Stimulated activated effector memory CD8-positive, alpha-beta T cell treated with anti-CD3 and anti-CD28 coated beads, Interleukin-12 subunit alpha, Interleukin-12 subunit beta, amount 100 ng/mL, for 72 hours (primary cell): Measurements from ENCODE around the gene VPS9D1.
A peak's percentile ranks its signal among the peaks of the same experiment; 100 is the strongest.

Source experiments
- ATAC-seq: fragments of 150-1000 bp; cut with Tn5 transposase; 2 replicates; pipeline ENCODE4 v1.10.0; 2021
- DNase-seq, 2 donors: peaks; one replicate each; pipeline ENCODE4 v3.0.0; 2021 to 2022; ENCODE audit warnings: low spot score in 2 of 2
- H3K27ac Mint-ChIP-seq: one replicate; pipeline ENCODE4 v1.8.0; 2022; ENCODE audit warnings: mild to moderate bottlenecking, mixed read lengths
- H3K36me3 Mint-ChIP-seq: one replicate; pipeline ENCODE4 v1.8.0; 2022; ENCODE audit warnings: mild to moderate bottlenecking, mixed read lengths
- H3K4me1 Mint-ChIP-seq: one replicate; pipeline ENCODE4 v1.8.0; 2022; ENCODE audit warnings: mixed read lengths
- H3K4me3 Mint-ChIP-seq: one replicate; pipeline ENCODE4 v1.8.0; 2022; ENCODE audit warnings: mild to moderate bottlenecking, mixed read lengths
- H3K9me3 Mint-ChIP-seq: one replicate; pipeline ENCODE4 v1.8.0; 2022; ENCODE audit warnings: mixed read lengths

VPS9D1 gene

DNA sequence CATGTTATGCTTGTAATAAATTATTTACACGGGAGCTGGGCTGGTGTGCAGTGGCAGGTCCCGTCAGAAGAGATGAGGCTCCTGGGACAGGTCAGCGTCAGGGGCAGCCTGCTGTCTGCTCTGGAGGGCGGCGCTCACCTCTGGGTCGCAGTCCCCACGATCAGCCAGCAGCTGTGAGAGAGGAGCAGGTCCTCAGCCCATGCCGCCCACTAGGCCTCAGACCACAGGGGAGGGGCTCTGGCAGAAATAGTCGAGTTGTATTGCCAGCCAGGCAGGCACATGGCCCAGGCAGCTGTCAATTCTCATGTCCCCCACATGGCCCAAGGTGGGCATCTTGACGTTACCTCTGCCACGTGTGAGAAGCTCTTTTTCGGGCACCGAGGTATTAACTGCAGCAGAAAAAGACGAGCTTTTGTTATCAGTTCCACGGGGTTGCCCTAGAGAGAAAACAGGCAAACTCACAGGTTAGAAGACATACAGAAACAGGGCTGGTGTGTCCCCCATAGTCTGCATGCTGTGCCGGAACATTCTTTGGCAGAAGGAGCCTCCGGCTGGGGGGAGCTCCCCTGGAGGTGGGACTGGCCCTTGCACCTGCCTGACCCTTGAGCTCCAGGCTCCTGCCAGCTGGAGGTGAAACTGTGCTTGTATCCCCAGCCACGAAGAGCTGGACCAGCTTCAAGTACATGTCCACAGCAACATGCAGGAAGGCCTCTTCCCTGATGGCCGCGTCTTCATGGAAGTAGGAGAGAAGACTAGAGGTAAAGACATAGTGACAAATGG is 18.0 kb upstream of the VPS9D1 start:
- Mint-ChIP-seq H3K4me3 (no peak overlapping the region), H3K4me1 (peaks cover 40% of the 10 kb centered on the region), H3K27ac (peak overlapping the region; percentile 32), H3K36me3 (peaks cover 100% of the 10 kb centered on the region), H3K9me3 (no peaks in the 10 kb centered on the region)
- no peak for DNase-seq
- no peak for ATAC-seq

DNA sequence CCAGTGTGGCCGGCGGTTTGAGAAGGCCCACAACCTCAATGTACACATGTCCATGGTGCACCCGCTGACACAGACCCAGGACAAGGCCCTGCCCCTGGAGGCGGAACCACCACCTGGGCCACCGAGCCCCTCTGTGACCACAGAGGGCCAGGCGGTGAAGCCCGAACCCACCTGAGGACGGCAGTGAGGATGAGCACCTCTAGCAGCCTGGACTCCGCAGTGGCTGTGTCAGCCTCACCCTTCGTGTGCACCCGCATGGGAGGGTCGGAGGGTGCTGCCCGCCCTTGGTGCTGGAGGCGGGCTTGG is 17.3 kb upstream of the VPS9D1 start:
- Mint-ChIP-seq H3K36me3 (peaks cover 100% of the 10 kb centered on the region), H3K4me1 (peaks cover 44% of the 10 kb centered on the region), H3K27ac (peak overlapping the region; percentile 84), H3K4me3 (no peak overlapping the region), H3K9me3 (no peaks in the 10 kb centered on the region)
- no peak for ATAC-seq
- no peak for DNase-seq

DNA sequence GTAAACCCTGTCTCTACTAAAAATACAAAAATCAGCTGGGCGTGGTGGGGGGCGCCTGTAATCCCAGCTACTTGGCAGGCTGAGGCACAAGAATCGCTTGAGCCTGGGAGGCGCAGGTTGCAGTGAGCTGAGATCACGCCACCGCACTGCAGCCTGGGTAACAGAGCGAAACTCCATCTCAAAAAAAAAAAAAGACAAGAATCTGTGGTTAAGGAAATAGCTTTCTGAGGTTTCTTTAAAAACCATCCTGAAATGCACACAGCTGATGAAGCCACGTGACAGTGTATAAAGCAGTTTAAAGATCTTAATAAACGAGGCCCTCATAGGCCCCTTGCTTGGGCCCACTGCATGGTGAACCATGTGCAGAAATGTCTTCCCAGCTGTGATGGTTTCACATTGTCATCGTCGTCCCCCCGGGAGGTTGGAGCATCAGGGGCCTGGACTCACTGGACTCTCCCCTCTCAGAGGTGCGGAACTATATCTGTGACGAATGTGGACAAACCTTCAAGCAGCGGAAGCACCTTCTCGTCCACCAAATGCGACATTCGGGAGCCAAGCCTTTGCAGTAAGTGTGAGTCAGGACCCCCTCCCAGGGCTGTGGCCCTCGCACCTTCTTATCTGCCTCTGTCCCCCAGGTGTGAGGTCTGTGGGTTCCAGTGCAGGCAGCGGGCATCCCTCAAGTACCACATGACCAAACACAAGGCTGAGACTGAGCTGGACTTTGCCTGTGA is 16.8 kb upstream of the VPS9D1 start:
- H3K4me1 Mint-ChIP-seq: peaks cover 45% of the 10 kb centered on the region
- peak; percentile 67 for ATAC-seq
- no peak overlapping the region for H3K4me3 Mint-ChIP-seq
- peaks cover 100% of the 10 kb centered on the region for H3K36me3 Mint-ChIP-seq
- no peaks in the 10 kb centered on the region for H3K9me3 Mint-ChIP-seq
- peak overlapping the region; percentile 84 for H3K27ac Mint-ChIP-seq
- DNase-seq: no peak

DNA sequence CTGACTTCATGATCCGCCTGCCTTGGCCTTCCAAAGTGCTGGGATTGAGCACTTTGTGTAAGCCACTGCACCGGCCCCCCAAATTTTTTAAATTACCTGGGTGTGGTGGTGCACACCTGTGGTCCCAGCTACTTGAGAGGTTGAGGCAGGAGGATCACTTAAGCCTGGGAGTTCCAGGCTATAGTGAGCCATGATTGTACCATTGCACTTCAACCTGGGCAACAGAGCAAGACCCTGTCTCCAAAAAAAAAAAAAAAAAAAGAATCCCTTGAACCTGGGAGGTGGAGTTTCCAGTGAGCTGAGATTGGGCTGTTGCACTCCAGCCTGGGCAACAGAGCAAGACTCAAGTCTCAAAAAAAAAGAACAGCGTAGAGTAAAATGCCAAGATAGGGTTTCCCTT is 15.9 kb upstream of the VPS9D1 start:
- Mint-ChIP-seq H3K4me1 (peaks cover 53% of the 10 kb centered on the region), H3K36me3 (peaks cover 100% of the 10 kb centered on the region), H3K27ac (peak overlapping the region; percentile 84), H3K9me3 (no peaks in the 10 kb centered on the region), H3K4me3 (no peak overlapping the region)
- no peak for ATAC-seq
- no peak for DNase-seq

DNA sequence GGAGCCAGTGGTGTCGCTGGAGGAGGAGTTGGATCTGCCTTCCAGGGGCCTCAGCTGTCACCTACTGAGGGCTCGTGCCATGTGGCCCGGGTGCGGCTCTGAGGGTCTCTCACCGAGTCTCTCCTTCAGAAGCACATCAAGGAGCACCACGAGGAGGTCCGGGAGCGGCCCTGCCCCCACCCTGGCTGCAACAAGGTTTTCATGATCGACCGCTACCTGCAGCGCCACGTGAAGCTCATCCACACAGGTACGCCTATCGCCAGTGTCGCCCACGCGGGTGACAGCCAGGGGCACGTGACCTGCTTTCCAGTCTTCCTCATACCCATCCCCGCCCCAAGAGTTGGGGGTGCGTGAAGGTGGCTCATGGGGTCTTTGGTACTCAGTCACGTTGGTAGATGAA is 13.1 kb upstream of the VPS9D1 start:
- Mint-ChIP-seq H3K4me3 (no peak overlapping the region), H3K9me3 (no peaks in the 10 kb centered on the region), H3K36me3 (peaks cover 100% of the 10 kb centered on the region), H3K4me1 (peaks cover 60% of the 10 kb centered on the region), H3K27ac (no peak overlapping the region)
- no peak for ATAC-seq
- DNase-seq: no peak

DNA sequence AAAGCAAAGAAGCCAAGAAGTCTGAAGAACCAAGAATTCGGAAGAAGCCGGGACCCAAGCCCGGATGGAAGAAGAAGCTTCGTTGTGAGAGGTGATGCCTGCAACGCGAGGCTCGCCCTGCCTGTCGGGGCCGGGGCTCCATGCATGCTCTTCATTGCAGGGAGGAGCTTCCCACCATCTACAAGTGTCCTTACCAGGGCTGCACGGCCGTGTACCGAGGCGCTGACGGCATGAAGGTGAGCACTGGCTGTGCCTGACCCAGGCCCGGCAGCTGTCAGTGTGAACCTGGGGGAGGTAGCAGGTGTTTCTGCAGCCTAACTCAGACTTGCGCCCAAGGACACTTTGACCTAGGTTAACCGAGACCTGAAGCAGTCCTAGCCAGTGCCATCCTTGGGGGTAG is 12.6 kb upstream of the VPS9D1 start:
- peak overlapping the region; percentile 88 for H3K27ac Mint-ChIP-seq
- H3K4me1 Mint-ChIP-seq: peaks cover 58% of the 10 kb centered on the region
- no peaks in the 10 kb centered on the region for H3K9me3 Mint-ChIP-seq
- peaks cover 100% of the 10 kb centered on the region for H3K36me3 Mint-ChIP-seq
- no peak overlapping the region for H3K4me3 Mint-ChIP-seq
- ATAC-seq (no peak), DNase-seq (no peak)

DNA sequence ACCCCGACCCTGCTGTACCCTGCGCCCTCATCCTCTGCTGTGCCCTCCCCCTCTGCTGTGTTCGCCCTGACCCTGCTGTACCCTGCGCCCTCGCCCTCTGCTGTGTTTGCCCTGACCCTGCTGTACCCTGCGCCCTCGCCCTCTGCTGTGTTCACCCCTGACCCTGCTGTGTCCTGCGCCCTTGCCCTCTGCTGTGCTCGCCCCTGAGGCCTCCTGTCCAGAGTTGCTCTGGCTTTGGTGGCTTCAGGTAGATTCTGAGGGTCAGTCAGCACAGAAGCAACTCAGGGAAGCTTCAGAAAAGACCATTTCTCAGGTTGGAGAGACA is 12.2 kb upstream of the VPS9D1 start:
- ATAC-seq: no peak
- no peak for DNase-seq
- Mint-ChIP-seq H3K27ac (peak overlapping the region; percentile 88), H3K4me1 (peaks cover 56% of the 10 kb centered on the region), H3K9me3 (no peaks in the 10 kb centered on the region), H3K4me3 (no peak overlapping the region), H3K36me3 (peaks cover 100% of the 10 kb centered on the region)

DNA sequence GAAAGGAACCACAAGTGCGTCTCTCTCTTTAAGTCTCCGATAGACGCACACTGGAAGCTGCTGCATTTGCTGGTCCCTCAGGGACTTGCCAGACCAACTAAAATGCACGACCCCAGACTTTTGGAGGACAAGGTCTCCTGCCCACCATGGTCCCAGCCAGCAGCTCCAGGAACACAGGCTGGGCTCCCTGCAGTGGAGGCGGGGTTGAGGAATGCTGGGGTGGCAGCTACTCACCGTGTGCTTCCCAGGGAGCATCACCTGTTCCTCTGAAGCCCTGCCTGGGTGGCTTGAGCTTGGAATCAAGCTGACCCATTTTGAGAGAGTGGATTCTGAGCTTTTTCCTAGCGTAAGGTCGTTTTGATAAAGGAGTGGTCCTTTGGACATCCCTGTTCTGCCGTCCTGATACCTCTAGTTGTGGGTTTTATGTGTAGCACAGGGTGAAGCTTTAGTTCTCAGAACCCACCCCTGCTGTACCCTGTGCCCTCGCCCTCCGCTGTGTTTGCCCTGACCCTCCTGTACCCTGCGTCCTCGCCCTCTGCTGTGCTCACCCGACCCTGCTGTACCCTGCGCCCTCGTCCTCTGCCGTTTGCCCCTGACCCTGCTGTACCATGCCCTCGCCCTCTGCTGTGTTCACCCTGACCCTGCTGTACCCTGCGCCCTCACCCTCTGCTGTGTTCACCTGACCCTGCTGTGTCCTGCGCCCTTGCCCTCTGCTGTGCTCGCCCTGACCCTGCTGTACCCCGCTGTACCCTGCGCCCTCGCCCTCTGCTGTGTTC is 11.6 kb upstream of the VPS9D1 start:
- no peak for DNase-seq
- ATAC-seq: no peak
- Mint-ChIP-seq H3K27ac (peak overlapping the region; percentile 88), H3K36me3 (peaks cover 100% of the 10 kb centered on the region), H3K4me3 (no peak overlapping the region), H3K9me3 (no peaks in the 10 kb centered on the region), H3K4me1 (peaks cover 56% of the 10 kb centered on the region)

DNA sequence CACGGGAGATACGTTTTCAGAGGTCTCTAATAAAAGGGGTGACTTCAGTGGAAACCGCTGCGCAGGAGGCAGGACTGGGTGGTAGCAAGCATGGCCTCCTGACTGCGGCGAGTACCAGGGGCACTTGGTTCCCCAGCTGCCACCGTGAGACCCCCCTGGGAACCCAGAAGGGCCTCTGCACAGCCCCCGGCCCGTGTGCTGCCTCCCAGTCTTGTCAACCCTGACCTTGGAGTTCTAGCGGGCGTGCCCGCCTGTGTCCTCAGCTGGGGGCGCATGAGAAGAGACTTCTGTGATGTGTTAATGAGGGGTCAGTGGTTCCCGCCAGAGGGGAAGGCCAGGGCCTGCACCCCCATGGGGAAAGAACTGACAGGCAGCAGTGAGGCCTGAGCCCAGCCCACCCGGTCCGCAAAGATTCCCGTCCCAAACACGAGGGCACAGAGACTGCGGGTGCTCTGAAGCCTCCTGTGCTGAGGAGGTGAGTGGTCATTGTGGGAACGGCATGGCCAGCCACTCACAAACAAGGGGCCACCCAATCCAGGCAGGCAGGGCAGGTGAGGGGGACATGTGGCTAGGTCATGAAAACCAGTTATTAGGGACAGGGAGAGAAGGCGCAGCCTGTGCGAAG is 10.0 kb upstream of the VPS9D1 start:
- Mint-ChIP-seq H3K4me1 (peaks cover 55% of the 10 kb centered on the region), H3K36me3 (peaks cover 100% of the 10 kb centered on the region), H3K27ac (peak overlapping the region; percentile 29), H3K4me3 (no peak overlapping the region), H3K9me3 (no peaks in the 10 kb centered on the region)
- DNase-seq (no peak), ATAC-seq (no peak)

DNA sequence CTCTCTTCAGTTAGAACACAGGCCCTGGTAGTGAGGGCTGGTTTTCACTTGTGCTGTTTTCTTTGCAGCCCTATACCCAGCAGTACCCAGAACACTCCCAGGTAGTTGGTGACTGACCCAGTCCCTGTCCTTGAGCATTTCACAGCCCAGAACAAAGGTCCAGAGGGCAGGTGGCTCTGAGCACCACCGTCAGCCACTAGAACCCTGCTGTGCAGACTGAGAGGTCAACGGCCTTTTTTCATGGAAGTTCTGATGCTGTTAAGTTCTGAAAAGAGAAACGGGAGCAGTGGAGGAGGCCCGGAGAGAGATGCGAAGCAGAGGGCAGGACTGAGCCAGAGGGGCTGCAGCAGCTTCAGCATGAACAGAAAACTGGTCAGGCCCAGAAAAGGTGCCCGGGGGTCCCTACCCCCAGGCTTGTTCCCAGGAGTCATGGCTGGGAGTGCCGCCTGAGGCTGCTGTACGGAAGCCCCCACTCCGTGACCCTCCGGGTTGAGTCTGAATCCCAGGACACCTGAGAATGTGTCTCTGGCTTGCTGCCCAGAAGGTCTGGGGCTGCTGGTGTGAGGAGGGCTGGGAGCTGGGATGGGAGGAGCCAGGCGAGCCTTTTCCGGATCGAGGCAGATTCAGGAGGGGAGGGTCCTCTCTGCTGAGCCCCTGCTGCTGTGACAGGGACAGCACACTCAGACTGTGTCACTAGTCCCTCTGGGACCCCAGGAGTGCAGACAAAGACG is 9.3 kb upstream of the VPS9D1 start:
- H3K9me3 Mint-ChIP-seq: no peaks in the 10 kb centered on the region
- H3K4me1 Mint-ChIP-seq: peaks cover 55% of the 10 kb centered on the region
- no peak overlapping the region for H3K4me3 Mint-ChIP-seq
- ATAC-seq (no peak), DNase-seq (no peak)
- peak overlapping the region; percentile 29 for H3K27ac Mint-ChIP-seq
- peaks cover 100% of the 10 kb centered on the region for H3K36me3 Mint-ChIP-seq

DNA sequence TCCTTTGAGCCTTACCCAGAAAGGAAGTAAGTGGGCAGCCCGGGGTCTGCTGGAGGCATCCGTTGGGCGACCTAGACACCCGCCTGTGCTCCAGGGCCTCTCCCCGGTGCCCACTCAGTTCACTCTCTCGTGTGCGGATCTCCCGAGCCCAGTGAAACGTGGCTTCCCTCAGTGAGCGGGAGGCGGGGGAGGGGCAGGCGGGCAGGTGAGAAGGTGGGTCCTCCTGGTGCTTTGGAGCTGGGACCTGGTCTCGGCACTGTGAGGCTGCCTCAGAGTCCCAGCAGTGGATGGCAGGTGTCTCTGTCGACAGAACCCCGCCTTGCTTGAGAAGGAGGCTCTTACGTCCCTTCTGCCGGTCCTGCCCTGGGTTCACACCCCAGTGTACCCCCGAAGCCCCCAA is 8.6 kb upstream of the VPS9D1 start:
- DNase-seq: no peak
- Mint-ChIP-seq H3K4me3 (no peak overlapping the region), H3K9me3 (no peaks in the 10 kb centered on the region), H3K4me1 (peaks cover 55% of the 10 kb centered on the region), H3K27ac (peak overlapping the region; percentile 29), H3K36me3 (peaks cover 100% of the 10 kb centered on the region)
- ATAC-seq: no peak

DNA sequence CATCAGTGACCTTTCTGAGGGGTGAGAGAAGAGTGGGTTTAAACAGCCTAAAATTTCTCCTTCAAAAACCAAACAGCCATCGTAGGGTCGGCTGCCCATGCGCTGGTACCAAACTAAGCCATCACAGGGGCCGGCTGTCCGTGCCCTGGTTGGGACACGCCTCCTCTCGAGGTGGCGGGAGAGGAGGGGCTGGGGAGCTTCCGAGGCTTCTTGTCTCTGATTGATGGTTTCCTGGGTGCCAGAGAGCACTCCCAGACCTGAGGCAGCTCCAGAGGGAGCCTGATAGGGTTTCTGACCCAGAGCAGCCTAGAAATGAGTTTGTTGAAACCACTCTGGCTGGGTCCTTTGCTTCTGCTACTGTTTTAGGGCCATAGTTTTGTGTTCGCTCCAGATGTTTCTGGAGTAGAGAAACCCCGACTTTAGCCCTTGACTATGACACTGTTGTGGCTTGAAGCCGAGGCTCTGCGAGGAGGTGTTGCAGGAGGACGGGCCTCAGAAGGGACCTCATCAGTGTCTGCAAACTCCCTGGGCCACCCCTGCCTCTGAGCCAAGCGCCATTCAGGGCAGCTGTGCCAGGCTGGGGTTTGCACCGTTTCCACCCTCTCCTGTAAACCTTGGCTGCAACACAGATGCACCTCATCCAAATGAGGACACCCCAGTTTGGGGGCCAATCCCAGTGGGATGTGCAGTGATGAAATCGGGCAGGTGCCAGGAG is 6.9 kb upstream of the VPS9D1 start:
- Mint-ChIP-seq H3K4me3 (no peak overlapping the region), H3K4me1 (peaks cover 60% of the 10 kb centered on the region), H3K36me3 (peaks cover 100% of the 10 kb centered on the region), H3K9me3 (no peaks in the 10 kb centered on the region), H3K27ac (peak overlapping the region; percentile 56)
- DNase-seq: no peak
- ATAC-seq: no peak

DNA sequence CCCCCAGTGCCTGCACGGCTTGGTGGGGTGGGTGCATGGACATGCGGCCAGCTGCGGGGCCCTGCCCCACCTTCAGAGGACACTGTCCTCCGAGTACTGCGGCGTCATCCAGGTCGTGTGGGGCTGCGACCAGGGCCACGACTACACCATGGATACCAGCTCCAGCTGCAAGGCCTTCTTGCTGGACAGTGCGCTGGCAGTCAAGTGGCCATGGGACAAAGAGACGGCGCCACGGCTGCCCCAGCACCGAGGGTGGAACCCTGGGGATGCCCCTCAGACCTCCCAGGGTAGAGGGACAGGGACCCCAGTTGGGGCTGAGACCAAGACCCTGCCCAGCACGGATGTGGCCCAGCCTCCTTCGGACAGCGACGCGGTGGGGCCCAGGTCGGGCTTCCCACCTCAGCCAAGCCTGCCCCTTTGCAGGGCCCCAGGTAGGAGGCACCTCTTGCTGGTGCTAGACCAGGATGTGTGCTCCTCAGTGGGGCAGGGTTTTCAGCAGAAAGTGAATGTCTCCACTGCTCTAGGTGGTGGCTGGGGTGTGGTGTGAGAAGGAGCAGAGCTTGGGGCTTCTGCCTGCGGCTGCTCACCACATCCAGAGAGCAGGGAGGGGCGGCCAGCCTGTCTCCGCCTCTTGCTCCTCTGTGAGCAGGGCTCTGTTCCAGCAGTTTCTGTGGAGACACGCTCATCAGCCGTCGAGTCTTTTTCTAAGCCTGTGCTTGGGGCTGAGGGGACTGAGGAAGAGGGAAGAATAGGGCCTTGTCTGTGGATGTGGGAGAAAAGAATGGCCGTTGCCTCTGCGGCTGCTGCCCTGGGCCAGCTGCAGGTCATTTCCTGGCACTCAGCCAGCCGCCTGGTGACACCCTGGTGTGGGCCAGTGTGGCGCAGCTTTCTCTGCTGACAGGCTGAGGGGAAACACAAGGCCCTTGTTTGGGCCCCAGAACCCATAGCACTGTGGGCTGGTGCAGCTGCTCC is 2.9 kb upstream of the VPS9D1 start:
- H3K9me3 Mint-ChIP-seq: no peaks in the 10 kb centered on the region
- H3K36me3 Mint-ChIP-seq: peaks cover 64% of the 10 kb centered on the region
- peaks cover 58% of the 10 kb centered on the region for H3K4me1 Mint-ChIP-seq
- DNase-seq (peak; percentile 56 to 86), ATAC-seq (peak; percentile 73)
- peak overlapping the region; percentile 78 for H3K27ac Mint-ChIP-seq
- H3K4me3 Mint-ChIP-seq: peak overlapping the region; percentile 90
